ENCODE measurements around the gene ABCG5. TPM values are rescaled to one million over a fixed set of nuclear protein-coding genes. Genes with fewer than 3 reads are reported as not detected.

The ABCG5 gene
- total and polyA plus RNA-seq, 8 donors = 0.18 to 0.52 (median 0.43) TPM; not detected in 2

- intact Hi-C loops (cut with DNase I) = no loop called here
- no peak overlapping the region for H3K27ac ChIP-seq
- ATAC-seq (peak; percentile 58), DNase-seq (peak in 1 of 4 donors; percentile 64)
- no peaks in the 10 kb centered on the region for H3K4me1 ChIP-seq
- TF ChIP-seq CTCF (IDR thresholded peaks at IDR 0.05) = no peak
- H3K36me3 ChIP-seq = no peaks in the 10 kb centered on the region
- no peaks in the 10 kb centered on the region for H3K9me3 ChIP-seq
- no peak overlapping the region for H3K4me3 ChIP-seq
- no peaks in the 10 kb centered on the region for H3K27me3 ChIP-seq
Measured at GRCh38 chr2:43818761-43819160, 19.9 kb downstream of the ABCG5 start.

GRCh38 chr2:43814711-43815110 lies 23.9 kb downstream of the ABCG5 start:
- DNase-seq = no peak
- TF ChIP-seq CTCF (IDR thresholded peaks at IDR 0.05) = no peak
- Histone ChIP-seq H3K27me3 (no peaks in the 10 kb centered on the region), H3K4me3 (no peak overlapping the region), H3K36me3 (peaks cover 0 to 4% of the 10 kb centered on the region in 2 donors), H3K9me3 (no peaks in the 10 kb centered on the region), H3K4me1 (no peaks in the 10 kb centered on the region), H3K27ac (no peak overlapping the region)
- intact Hi-C loops (cut with DNase I) = no loop called here
- ATAC-seq = no peak

GRCh38 chr2:43812947-43813346 lies 25.7 kb downstream of the ABCG5 start:
- Histone ChIP-seq H3K27me3 (no peaks in the 10 kb centered on the region), H3K27ac (no peak overlapping the region), H3K4me3 (no peak overlapping the region), H3K36me3 (peaks cover 0 to 6% of the 10 kb centered on the region in 2 donors), H3K4me1 (no peaks in the 10 kb centered on the region), H3K9me3 (no peaks in the 10 kb centered on the region)
- intact Hi-C loops (cut with DNase I) = no loop called here
- ATAC-seq = no peak
- no peak for DNase-seq
- no peak for TF ChIP-seq CTCF (IDR thresholded peaks at IDR 0.05)

DNA sequence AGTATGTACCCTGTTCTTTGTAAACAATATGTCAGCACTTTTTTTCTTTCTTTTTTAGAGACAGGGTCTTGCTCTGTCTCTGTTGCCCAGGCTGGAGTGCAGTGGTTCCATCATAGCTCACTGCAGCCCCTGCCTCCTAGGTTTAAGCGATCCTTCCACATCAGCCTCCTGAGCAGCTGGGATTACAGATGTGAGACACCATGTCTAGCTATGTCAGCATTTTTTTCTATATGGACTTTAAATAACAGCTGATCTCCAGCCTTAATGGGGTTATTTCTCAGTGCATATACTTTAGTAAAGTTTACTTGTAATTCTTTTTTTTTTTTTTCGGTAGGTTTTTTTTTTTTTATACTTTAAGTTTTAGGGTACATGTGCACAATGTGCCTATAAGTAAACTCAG lies 26.6 kb downstream of the ABCG5 start:
- TF ChIP-seq CTCF (IDR thresholded peaks at IDR 0.05) = no peak
- no peak for DNase-seq

DNA sequence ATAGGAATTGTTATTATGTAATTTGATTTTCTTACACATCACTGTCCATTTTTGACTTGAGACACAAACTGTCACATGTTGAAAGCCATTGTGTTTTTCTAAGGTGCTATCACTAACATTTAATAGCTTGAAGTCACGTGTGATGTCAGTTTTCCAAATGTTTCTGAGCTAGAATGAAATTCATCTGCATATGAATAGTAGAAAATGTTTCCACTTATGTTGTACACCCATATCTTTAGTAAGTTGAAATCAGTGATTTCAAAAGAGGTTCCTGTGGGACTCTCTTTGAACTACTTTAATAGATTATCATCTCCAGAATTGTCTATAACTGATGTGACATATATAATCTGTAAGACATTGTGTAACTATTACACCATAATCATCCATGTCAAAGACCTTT lies 27.8 kb downstream of the ABCG5 start:
- H3K4me3 ChIP-seq = no peak overlapping the region
- H3K4me1 ChIP-seq = no peaks in the 10 kb centered on the region
- intact Hi-C loops (cut with DNase I) = no loop called here
- no peak for DNase-seq
- H3K27ac ChIP-seq = no peak overlapping the region
- H3K27me3 ChIP-seq = no peaks in the 10 kb centered on the region
- no peak for ATAC-seq
- H3K9me3 ChIP-seq = no peaks in the 10 kb centered on the region
- no peak for TF ChIP-seq CTCF (IDR thresholded peaks at IDR 0.05)
- H3K36me3 ChIP-seq = peaks cover 0 to 6% of the 10 kb centered on the region in 2 donors

More for the DNA sequence above, 26.6 kb downstream of the ABCG5 start:
- Histone ChIP-seq H3K4me1 (no peaks in the 10 kb centered on the region), H3K27me3 (no peaks in the 10 kb centered on the region), H3K36me3 (peaks cover 0 to 6% of the 10 kb centered on the region in 2 donors), H3K4me3 (no peak overlapping the region), H3K9me3 (no peaks in the 10 kb centered on the region), H3K27ac (no peak overlapping the region)
- ATAC-seq = no peak
- intact Hi-C loops (cut with DNase I) = no loop called here

Measured in left lung (tissue), 10 donors.